Measurements from ENCODE around the gene HTR5A.

Gene HTR5A

DNA sequence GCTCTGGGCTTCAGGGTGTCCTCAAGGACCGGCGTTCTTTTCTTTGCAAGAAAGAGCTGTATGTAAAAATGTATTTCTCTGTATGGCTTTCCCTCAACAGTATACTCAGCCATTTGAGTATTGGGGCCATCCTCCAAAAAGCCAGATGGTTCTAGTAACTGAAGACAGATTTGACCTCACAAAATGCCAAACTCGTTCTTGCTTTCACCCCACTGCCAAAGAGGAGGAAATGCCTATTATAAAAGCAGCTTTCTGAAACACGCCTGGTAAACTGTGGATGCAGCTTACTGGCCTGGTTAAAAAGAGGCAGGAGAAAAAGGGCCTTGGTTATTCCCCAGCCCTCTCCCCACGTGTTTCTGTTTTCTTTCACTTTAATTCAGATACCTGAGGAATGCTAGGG is 7.7 kb upstream of the HTR5A start:
- no peak overlapping the region for H3K4me3 Mint-ChIP-seq
- H3K36me3 Mint-ChIP-seq (ENCODE audit: low read depth): no peaks in the 10 kb centered on the region
- no peaks in the 10 kb centered on the region for H3K4me1 Mint-ChIP-seq (ENCODE audit: low read depth)
- DNase-seq (ENCODE audit: low spot score): no peak
- H3K27me3 Mint-ChIP-seq (ENCODE audit: low read depth): peaks cover 2% of the 10 kb centered on the region
- H3K9me3 Mint-ChIP-seq: no peaks in the 10 kb centered on the region
- H3K27ac Mint-ChIP-seq: no peak overlapping the region

DNA sequence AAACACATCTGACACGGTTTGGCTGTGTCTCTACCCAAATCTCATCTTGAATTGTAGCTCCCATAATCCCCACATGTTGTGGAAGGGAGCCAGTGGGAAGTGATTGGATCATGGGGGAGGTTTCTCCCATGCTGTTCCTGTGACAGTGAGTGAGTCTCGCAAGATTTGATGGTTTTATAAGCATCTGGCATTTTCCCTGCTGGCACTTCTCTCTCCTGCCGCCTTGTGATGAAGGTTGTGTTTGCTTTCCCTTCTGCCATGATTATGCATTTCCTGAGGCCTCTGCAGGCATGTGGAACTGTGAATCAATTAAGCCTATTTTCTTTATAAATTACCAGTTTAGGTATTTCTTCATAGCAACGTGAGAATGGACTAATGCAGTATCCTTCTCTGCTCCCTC is 5.9 kb upstream of the HTR5A start:
- Mint-ChIP-seq H3K9me3 (no peaks in the 10 kb centered on the region), H3K4me3 (no peak overlapping the region), H3K27me3 (ENCODE audit: low read depth) (peaks cover 2% of the 10 kb centered on the region), H3K27ac (no peak overlapping the region), H3K4me1 (ENCODE audit: low read depth) (no peaks in the 10 kb centered on the region), H3K36me3 (ENCODE audit: low read depth) (no peaks in the 10 kb centered on the region)
- DNase-seq (ENCODE audit: low spot score): no peak

DNA sequence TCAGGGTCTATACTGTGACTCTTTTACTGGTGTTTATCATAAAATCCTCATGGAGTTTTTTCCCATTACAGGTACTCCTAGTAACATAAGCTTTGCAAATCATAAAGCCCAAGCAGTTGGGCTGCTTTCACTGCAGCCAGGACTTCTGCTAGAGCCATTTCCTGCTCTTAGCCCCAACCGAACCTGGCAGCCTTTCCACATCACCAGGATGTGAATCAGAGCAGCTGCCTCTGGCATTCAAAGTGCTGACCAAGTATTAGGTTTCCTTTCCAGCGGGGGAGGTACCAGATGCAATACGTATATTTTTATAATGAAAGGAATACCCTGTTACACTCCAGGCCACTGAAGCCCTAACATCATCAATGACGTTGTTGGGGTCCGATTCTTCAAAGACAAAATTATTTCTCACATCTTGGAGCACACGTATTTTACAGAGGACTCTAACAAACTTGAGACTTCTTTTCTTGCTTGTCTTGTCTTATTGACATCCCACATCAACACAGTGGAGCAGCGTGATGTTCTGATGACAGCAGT is 3.6 kb upstream of the HTR5A start:
- H3K36me3 Mint-ChIP-seq (ENCODE audit: low read depth): no peaks in the 10 kb centered on the region
- no peak overlapping the region for H3K4me3 Mint-ChIP-seq
- no peaks in the 10 kb centered on the region for H3K9me3 Mint-ChIP-seq
- no peak overlapping the region for H3K27ac Mint-ChIP-seq
- no peak for DNase-seq (ENCODE audit: low spot score)
- peaks cover 10% of the 10 kb centered on the region for H3K27me3 Mint-ChIP-seq (ENCODE audit: low read depth)
- H3K4me1 Mint-ChIP-seq (ENCODE audit: low read depth): peaks cover 2% of the 10 kb centered on the region

DNA sequence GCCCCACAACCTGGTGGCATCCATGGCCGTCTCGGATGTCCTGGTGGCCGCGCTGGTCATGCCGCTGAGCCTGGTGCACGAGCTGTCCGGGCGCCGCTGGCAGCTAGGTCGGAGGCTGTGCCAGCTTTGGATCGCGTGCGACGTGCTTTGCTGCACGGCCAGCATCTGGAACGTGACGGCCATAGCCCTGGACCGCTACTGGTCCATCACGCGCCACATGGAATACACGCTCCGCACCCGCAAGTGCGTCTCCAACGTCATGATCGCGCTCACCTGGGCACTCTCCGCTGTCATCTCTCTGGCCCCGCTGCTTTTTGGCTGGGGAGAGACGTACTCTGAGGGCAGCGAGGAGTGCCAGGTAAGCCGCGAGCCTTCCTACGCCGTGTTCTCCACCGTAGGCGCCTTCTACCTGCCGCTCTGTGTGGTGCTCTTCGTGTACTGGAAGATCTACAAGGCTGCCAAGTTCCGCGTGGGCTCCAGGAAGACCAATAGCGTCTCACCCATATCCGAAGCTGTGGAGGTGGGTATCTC is 1.1 kb downstream of the HTR5A start:
- Mint-ChIP-seq H3K27me3 (ENCODE audit: low read depth) (peaks cover 28% of the 10 kb centered on the region), H3K27ac (no peak overlapping the region), H3K36me3 (ENCODE audit: low read depth) (no peaks in the 10 kb centered on the region), H3K4me3 (no peak overlapping the region), H3K4me1 (ENCODE audit: low read depth) (peaks cover 7% of the 10 kb centered on the region), H3K9me3 (no peaks in the 10 kb centered on the region)
- DNase-seq (ENCODE audit: low spot score): no peak

DNA sequence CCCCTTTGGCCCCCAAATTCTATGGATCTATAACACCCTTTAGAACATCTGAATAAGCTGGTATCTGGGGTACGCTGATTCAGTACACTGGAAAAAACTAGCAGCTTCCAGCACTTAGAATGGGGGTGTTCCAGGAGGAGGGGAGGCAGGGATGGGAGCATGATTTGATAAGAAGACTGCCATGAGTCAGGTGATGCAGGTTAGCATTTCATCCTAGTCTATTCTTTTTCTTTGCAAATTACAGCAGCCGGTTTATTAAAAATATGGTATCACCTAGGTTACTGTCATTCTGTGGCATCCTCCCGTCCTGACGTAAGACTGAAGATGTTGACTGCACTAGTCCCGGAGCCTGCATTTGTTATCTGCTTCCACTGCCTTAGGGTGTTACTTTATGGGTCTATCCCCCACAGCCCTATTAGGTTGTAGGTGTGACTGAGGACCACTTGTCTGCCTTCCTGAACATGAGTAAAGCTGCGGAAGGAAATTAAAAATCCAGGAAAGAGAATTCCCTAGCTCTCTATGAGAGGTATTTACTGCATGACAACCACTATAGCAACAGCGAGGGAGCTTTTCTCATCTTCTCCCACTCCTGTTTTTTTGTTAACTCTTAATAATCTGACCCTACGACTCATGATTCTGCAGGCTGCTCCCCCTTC is 1.9 kb downstream of the HTR5A start:
- DNase-seq (ENCODE audit: low spot score): no peak
- Mint-ChIP-seq H3K27me3 (ENCODE audit: low read depth) (peaks cover 28% of the 10 kb centered on the region), H3K27ac (no peak overlapping the region), H3K36me3 (ENCODE audit: low read depth) (no peaks in the 10 kb centered on the region), H3K9me3 (no peaks in the 10 kb centered on the region), H3K4me3 (no peak overlapping the region), H3K4me1 (ENCODE audit: low read depth) (peaks cover 7% of the 10 kb centered on the region)

DNA sequence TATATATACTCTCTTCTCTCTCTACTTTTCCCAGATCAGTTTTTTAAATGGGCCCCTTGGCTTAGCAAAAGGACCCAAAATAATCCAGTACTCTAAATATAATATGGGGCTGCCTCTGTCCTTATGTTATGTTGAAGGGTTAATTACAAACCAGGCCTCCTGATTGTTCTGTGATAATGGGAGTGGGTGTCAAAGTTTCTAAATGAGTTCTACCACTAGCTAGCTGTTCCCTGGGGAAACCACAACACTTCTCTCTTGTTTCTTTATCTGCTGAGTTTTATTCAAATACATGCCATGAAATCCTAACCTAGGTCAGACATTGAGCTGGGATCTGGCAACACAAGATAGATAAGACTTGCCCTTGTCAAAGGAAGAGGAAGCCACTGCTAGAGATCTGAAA is 3.8 kb downstream of the HTR5A start:
- Mint-ChIP-seq H3K36me3 (ENCODE audit: low read depth) (no peaks in the 10 kb centered on the region), H3K4me1 (ENCODE audit: low read depth) (peaks cover 7% of the 10 kb centered on the region), H3K27ac (no peak overlapping the region), H3K4me3 (no peak overlapping the region), H3K27me3 (ENCODE audit: low read depth) (peaks cover 30% of the 10 kb centered on the region), H3K9me3 (no peaks in the 10 kb centered on the region)
- no peak for DNase-seq (ENCODE audit: low spot score)

DNA sequence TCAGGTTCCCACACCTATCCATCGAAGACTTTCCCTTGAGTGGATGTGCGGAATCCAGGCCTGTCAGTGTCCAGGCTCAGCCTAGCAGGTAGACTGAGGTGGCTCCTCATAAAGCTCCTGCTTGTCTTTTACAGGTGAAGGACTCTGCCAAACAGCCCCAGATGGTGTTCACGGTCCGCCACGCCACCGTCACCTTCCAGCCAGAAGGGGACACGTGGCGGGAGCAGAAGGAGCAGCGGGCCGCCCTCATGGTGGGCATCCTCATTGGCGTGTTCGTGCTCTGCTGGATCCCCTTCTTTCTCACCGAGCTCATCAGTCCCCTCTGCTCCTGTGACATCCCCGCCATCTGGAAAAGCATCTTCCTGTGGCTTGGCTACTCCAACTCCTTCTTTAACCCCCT is 13.9 kb downstream of the HTR5A start:
- Mint-ChIP-seq H3K36me3 (ENCODE audit: low read depth) (peaks cover 4% of the 10 kb centered on the region), H3K4me3 (no peak overlapping the region), H3K9me3 (peaks cover 5% of the 10 kb centered on the region), H3K27me3 (ENCODE audit: low read depth) (peaks cover 18% of the 10 kb centered on the region), H3K4me1 (ENCODE audit: low read depth) (peaks cover 36% of the 10 kb centered on the region), H3K27ac (no peak overlapping the region)
- DNase-seq (ENCODE audit: low spot score): no peak

DNA sequence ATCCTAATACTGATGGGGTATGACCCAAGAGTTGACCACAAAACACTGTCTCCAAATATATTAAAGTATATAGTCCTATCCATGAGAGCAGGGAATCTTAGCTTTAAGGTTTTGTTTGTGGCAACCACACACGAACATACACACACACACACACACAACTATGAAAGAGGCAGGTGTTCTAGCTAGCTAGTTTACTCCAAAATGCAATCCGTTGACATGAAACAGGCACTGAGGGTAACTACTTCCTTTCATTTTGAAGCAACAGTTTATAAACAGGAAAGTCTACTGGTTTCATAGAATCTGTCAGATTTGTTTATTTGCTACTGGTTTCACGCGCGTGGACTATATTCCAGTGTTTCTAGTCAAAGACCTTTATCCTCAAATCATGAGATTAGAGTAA is 14.8 kb downstream of the HTR5A start:
- H3K9me3 Mint-ChIP-seq: peaks cover 13% of the 10 kb centered on the region
- H3K27me3 Mint-ChIP-seq (ENCODE audit: low read depth): peaks cover 13% of the 10 kb centered on the region
- DNase-seq (ENCODE audit: low spot score): no peak
- peak overlapping the region; percentile 58 for H3K27ac Mint-ChIP-seq
- H3K36me3 Mint-ChIP-seq (ENCODE audit: low read depth): peaks cover 4% of the 10 kb centered on the region
- H3K4me3 Mint-ChIP-seq: peak overlapping the region; percentile 51
- peaks cover 43% of the 10 kb centered on the region for H3K4me1 Mint-ChIP-seq (ENCODE audit: low read depth)

DNA sequence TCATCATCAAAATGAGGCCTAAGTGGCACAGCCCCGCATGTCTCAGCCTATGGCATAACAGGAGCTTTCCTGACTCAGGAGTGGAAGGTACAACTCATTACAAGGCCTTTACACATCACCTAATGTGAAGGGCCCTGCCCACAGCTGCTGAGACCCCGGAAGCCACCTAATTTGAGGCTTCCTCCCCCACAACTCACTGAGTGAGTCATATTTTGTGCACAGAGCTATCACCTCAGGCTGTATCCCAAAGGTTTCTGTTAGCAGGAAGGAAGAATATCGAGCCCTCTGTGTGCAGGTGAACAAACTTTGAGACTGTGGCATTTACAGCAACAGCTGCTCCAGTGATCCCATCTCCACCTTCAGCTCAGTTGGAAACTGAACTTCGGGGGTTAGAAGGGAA is 20.6 kb downstream of the HTR5A start:
- H3K4me1 Mint-ChIP-seq (ENCODE audit: low read depth): peaks cover 48% of the 10 kb centered on the region
- H3K9me3 Mint-ChIP-seq: peaks cover 10% of the 10 kb centered on the region
- peak overlapping the region; percentile 50 for H3K27ac Mint-ChIP-seq
- peak overlapping the region; percentile 9 for H3K4me3 Mint-ChIP-seq
- peak; percentile 45 for DNase-seq (ENCODE audit: low spot score)
- H3K27me3 Mint-ChIP-seq (ENCODE audit: low read depth): peaks cover 8% of the 10 kb centered on the region
- H3K36me3 Mint-ChIP-seq (ENCODE audit: low read depth): peaks cover 2% of the 10 kb centered on the region

DNA sequence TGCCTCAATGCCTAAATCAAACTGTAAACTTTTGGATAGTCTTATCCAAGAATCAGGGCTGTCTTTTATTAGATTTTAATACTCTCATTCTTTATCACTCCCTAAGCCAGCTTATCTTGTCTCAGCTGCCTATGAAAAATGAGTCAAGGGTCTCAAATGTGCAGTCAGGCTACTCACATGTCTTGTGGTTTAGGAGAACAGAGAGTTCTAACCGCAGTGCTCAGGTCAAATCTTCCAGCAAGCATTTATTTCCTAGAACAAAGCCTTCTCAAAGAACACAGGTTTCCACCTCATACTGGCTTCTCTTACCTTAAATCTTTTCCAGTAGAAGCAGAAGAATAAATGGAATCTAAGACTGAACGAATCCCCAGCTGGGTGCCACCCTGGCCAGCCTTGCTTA is 23.5 kb downstream of the HTR5A start:
- DNase-seq (ENCODE audit: low spot score): no peak
- Mint-ChIP-seq H3K36me3 (ENCODE audit: low read depth) (peaks cover 2% of the 10 kb centered on the region), H3K27ac (no peak overlapping the region), H3K4me3 (no peak overlapping the region), H3K27me3 (ENCODE audit: low read depth) (peaks cover 3% of the 10 kb centered on the region), H3K9me3 (peaks cover 13% of the 10 kb centered on the region), H3K4me1 (ENCODE audit: low read depth) (peaks cover 36% of the 10 kb centered on the region)

DNA sequence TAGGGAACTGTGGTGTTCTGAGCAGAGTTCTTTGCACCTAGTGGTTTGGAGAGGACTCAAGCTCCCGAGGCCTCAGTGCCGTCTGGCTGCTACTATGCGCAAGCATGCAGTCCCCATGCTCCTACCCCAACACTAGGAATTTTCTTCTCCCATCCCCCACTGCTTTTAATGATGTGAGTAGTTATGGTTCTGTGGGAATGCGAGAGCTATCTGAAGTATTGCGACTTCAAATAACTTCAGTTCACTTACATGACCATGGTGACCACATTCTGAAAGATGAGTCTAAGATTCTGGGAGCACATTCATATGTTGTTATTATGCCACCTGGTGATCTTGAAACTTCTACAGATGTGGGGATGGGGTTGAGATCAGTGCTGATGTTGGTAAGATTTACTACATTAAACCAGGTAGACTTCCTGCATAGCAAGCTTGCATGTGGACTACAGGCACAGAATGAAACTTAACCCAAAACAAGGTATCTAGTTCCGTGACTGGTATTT is 24.6 kb downstream of the HTR5A start:
- Mint-ChIP-seq H3K27ac (no peak overlapping the region), H3K4me3 (no peak overlapping the region)

DNA sequence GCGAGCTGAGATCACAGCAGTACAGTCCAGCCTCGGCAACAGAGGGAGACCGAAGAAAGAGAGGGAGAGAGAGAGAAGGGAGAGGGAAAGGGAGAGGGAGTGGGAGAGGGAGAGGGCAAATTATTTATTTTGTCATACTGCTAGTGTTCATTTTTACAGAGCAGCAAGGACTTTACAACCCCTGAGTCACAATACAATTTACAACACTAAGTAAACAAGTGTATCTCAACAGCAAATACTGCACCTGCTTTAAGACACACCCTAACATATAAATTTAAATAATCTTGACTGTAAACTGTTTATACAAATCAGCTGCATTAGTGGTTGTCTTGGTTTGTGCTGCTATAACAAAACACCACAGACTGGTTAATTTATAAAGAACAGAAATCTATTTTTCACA is 27.2 kb downstream of the HTR5A start:
- Mint-ChIP-seq H3K27me3 (ENCODE audit: low read depth) (peaks cover 5% of the 10 kb centered on the region), H3K4me1 (ENCODE audit: low read depth) (peaks cover 13% of the 10 kb centered on the region), H3K36me3 (ENCODE audit: low read depth) (no peaks in the 10 kb centered on the region), H3K27ac (no peak overlapping the region), H3K4me3 (no peak overlapping the region), H3K9me3 (peaks cover 5% of the 10 kb centered on the region)
- no peak for DNase-seq (ENCODE audit: low spot score)

More for the DNA sequence above, 24.6 kb downstream of the HTR5A start:
- Mint-ChIP-seq H3K27me3 (ENCODE audit: low read depth) (peaks cover 5% of the 10 kb centered on the region), H3K4me1 (ENCODE audit: low read depth) (peaks cover 29% of the 10 kb centered on the region), H3K9me3 (peaks cover 7% of the 10 kb centered on the region), H3K36me3 (ENCODE audit: low read depth) (peaks cover 2% of the 10 kb centered on the region)
- no peak for DNase-seq (ENCODE audit: low spot score)

DNA sequence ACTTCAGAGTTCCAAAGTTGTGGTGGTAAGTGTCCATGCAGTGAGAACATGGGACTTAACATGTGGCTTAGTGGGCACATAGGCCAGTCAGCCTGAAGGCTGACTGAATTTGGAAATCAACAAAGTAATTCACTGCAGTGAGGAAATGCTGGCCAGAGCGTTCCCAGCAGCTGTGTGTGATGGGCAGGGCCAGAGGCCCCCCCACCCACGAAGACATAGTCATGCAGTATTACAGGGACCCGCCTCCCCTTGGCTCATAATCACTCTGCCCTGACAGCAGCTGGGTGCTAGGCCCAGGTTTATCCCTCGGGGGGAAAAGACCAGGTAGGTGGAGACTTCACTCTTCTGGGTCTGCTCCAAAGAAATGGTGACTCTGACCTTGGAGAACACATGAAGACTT is 33.7 kb downstream of the HTR5A start:
- Mint-ChIP-seq H3K4me1 (ENCODE audit: low read depth) (no peaks in the 10 kb centered on the region), H3K9me3 (no peaks in the 10 kb centered on the region), H3K27ac (no peak overlapping the region), H3K36me3 (ENCODE audit: low read depth) (no peaks in the 10 kb centered on the region), H3K27me3 (ENCODE audit: low read depth) (peaks cover 17% of the 10 kb centered on the region), H3K4me3 (no peak overlapping the region)
- no peak for DNase-seq (ENCODE audit: low spot score)

DNA sequence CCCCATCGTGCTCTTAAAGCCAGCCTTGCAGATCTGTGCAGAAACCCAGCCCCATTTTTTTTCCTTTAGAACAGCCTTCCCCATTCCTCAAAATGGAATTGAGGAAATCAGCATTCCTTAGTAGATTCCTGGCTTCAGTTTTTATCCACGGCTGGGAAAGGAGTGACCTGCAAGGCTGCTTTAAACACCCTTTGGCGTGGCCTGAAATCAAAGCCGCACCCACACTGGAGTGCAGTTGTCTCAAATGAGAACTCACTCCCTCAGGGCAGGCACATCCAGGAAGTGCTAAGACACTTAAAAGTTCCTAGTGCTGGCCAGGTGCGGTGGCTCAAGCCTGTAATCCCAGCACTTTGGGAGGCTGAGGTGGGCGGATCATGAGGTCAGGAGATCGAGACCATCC is 34.8 kb downstream of the HTR5A start:
- Mint-ChIP-seq H3K36me3 (ENCODE audit: low read depth) (no peaks in the 10 kb centered on the region), H3K9me3 (no peaks in the 10 kb centered on the region), H3K27ac (no peak overlapping the region), H3K27me3 (ENCODE audit: low read depth) (peaks cover 18% of the 10 kb centered on the region), H3K4me3 (no peak overlapping the region), H3K4me1 (ENCODE audit: low read depth) (no peaks in the 10 kb centered on the region)
- no peak for DNase-seq (ENCODE audit: low spot score)

DNA sequence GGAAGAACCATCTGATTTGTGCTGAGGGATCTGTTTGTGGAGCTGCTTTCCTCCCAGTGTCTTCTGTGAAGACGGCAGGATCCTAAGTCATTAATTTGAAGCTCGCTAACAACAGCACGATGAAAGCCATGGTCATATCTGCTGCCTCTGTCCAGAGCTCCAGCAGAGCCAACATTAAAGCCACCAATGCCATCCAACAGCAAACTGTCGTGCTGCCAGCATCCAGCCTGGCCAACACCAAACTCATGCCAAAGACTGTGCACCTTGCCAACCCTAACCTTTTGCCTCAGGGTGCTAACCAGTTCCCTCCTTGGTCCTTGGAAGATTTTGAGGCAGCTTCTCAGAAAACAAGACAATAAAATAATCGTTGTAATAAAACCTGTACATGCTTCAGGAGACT is 36.2 kb downstream of the HTR5A start:
- H3K27me3 Mint-ChIP-seq (ENCODE audit: low read depth): peaks cover 20% of the 10 kb centered on the region
- DNase-seq (ENCODE audit: low spot score): no peak
- no peaks in the 10 kb centered on the region for H3K4me1 Mint-ChIP-seq (ENCODE audit: low read depth)
- no peaks in the 10 kb centered on the region for H3K36me3 Mint-ChIP-seq (ENCODE audit: low read depth)
- H3K27ac Mint-ChIP-seq: no peak overlapping the region
- no peak overlapping the region for H3K4me3 Mint-ChIP-seq
- no peaks in the 10 kb centered on the region for H3K9me3 Mint-ChIP-seq

All from T-helper 2 cell treated with Interferon-gamma antibody and Interleukin-4, amounts not matched to agents 5 μg/mL and 100 μg/mL, for 36 hours (primary cell).